OCI-LY1 (cell line): ENCODE results near the gene GABRG3.

ENCODE experiments used
- H2AFZ ChIP-seq: fragments of 200-600 bp; sonication (generic), shearing (Covaris generic); 2 replicates; pipeline ENCODE4 v1.6.0; 2014; ENCODE audit warnings: antibody characterized with exemption, mild to moderate bottlenecking, low read length
- H3F3A ChIP-seq: fragments of 200-600 bp; sonication (generic), shearing (Covaris generic); 2 replicates; pipeline ENCODE4 v1.6.0; 2014; ENCODE audit warnings: mild to moderate bottlenecking, antibody characterized with exemption, low read length, moderate library complexity; ENCODE audit not compliant: insufficient read depth
- H3K27ac ChIP-seq: fragments of 200-600 bp; sonication (generic); 2 replicates; pipeline ENCODE4 v1.5.1; 2014; ENCODE audit warnings: low read length, mixed run types, mild to moderate bottlenecking, low read depth; ENCODE audit not compliant: poor library complexity, severe bottlenecking
- H3K27me3 ChIP-seq: fragments of 200-600 bp; sonication (generic); 2 replicates; pipeline ENCODE4 v1.6.0; 2014; ENCODE audit warnings: antibody characterized with exemption, mild to moderate bottlenecking, low read length, moderate library complexity; ENCODE audit not compliant: insufficient read depth
- H3K36me3 ChIP-seq: fragments of 200-600 bp; sonication (generic); 2 replicates; pipeline ENCODE4 v1.6.1; 2014; ENCODE audit warnings: mild to moderate bottlenecking, antibody characterized with exemption, low read length, moderate library complexity, mixed read lengths; ENCODE audit not compliant: insufficient read depth
- H3K4me1 ChIP-seq: fragments of 200-600 bp; sonication (generic); 2 replicates; pipeline ENCODE4 v1.5.1; 2014; ENCODE audit warnings: mild to moderate bottlenecking, low read length, moderate library complexity; ENCODE audit not compliant: insufficient read depth, severe bottlenecking
- H3K4me2 ChIP-seq: fragments of 200-600 bp; sonication (generic), shearing (Covaris generic); 2 replicates; pipeline ENCODE4 v1.6.1; 2014; ENCODE audit warnings: low read length
- H3K4me3 ChIP-seq: fragments of 200-600 bp; sonication (generic); 2 replicates; pipeline ENCODE4 v1.5.1; 2014; ENCODE audit warnings: low read length, low read depth, mild to moderate bottlenecking, mixed read lengths; ENCODE audit not compliant: poor library complexity, severe bottlenecking
- H3K79me2 ChIP-seq: fragments of 200-600 bp; shearing (Covaris generic); 2 replicates; pipeline ENCODE4 v1.6.1; 2016; ENCODE audit warnings: mixed run types, low read length, mixed read lengths; ENCODE audit not compliant: insufficient read depth
- H3K9ac ChIP-seq: fragments of 200-600 bp; sonication (generic), shearing (Covaris generic); 2 replicates; pipeline ENCODE4 v1.6.1; 2014; ENCODE audit warnings: mild to moderate bottlenecking, low read length, mixed read lengths
- H3K9me2 ChIP-seq: fragments of 200-600 bp; sonication (generic), shearing (Covaris generic); 2 replicates; pipeline ENCODE4 v1.6.1; 2014; ENCODE audit warnings: low read depth, mild to moderate bottlenecking, low read length, mixed read lengths
- H3K9me3 ChIP-seq: fragments of 200-600 bp; shearing (Covaris generic); 2 replicates; pipeline ENCODE4 v1.6.1; 2014; ENCODE audit warnings: low read length, mixed read lengths
- H4K20me1 ChIP-seq: fragments of 200-600 bp; sonication (generic), shearing (Covaris generic); 2 replicates; pipeline ENCODE4 v1.6.0; 2016; ENCODE audit warnings: mild to moderate bottlenecking, low read length; ENCODE audit not compliant: insufficient read depth
- CTCF ChIP-seq: fragments of 200-600 bp; sonication (generic), shearing (Covaris generic); IDR thresholded peaks from 2 replicates; pipeline ENCODE4 v1.5.1; 2017; ENCODE audit warnings: mild to moderate bottlenecking, antibody characterized with exemption, low read length, moderate library complexity, mixed read lengths
- EZH2 ChIP-seq: fragments of 200-600 bp; sonication (generic), shearing (Covaris generic); IDR thresholded peaks from 2 replicates; pipeline ENCODE4 v1.8.0; 2017; ENCODE audit warnings: borderline replicate concordance, mixed run types, mild to moderate bottlenecking, antibody characterized with exemption, low read length, moderate library complexity, mixed read lengths

GABRG3 gene

GRCh38 chr15:27119695-27120266, 148.8 kb downstream of the GABRG3 start:
- Histone ChIP-seq H2AFZ (no peak overlapping the region), H3K9ac (no peak overlapping the region), H4K20me1 (no peaks in the 10 kb centered on the region), H3K4me3 (no peak overlapping the region), H3K4me2 (no peak overlapping the region), H3K27ac (no peak overlapping the region), H3K79me2 (no peaks in the 10 kb centered on the region), H3K4me1 (no peaks in the 10 kb centered on the region), H3K9me2 (no peaks in the 10 kb centered on the region), H3F3A (no peaks in the 10 kb centered on the region), H3K27me3 (no peaks in the 10 kb centered on the region), H3K9me3 (no peaks in the 10 kb centered on the region), H3K36me3 (no peaks in the 10 kb centered on the region)
- no peak for TF ChIP-seq EZH2
- TF ChIP-seq CTCF = no peak

- no peaks in the 10 kb centered on the region for H3K4me1 ChIP-seq
- no peaks in the 10 kb centered on the region for H3F3A ChIP-seq
- no peaks in the 10 kb centered on the region for H3K36me3 ChIP-seq
- no peaks in the 10 kb centered on the region for H3K27me3 ChIP-seq
- no peaks in the 10 kb centered on the region for H3K9me2 ChIP-seq
- H3K4me2 ChIP-seq = no peak overlapping the region
- no peaks in the 10 kb centered on the region for H3K9me3 ChIP-seq
- no peak overlapping the region for H3K9ac ChIP-seq
- no peaks in the 10 kb centered on the region for H4K20me1 ChIP-seq
- H2AFZ ChIP-seq = no peak overlapping the region
- TF ChIP-seq EZH2 (no peak), CTCF (no peak)
- no peaks in the 10 kb centered on the region for H3K79me2 ChIP-seq
- no peak overlapping the region for H3K27ac ChIP-seq
- H3K4me3 ChIP-seq = no peak overlapping the region
Observed at GRCh38 chr15:27121672-27122071, 150.7 kb downstream of the GABRG3 start.

- Histone ChIP-seq H3K27ac (no peak overlapping the region), H3F3A (no peaks in the 10 kb centered on the region), H3K27me3 (no peaks in the 10 kb centered on the region), H3K36me3 (no peaks in the 10 kb centered on the region), H3K79me2 (no peaks in the 10 kb centered on the region), H2AFZ (no peak overlapping the region), H3K9ac (no peak overlapping the region), H3K4me3 (no peak overlapping the region), H3K4me1 (no peaks in the 10 kb centered on the region), H3K9me2 (no peaks in the 10 kb centered on the region), H3K4me2 (no peak overlapping the region), H3K9me3 (no peaks in the 10 kb centered on the region), H4K20me1 (no peaks in the 10 kb centered on the region)
- TF ChIP-seq CTCF (no peak), EZH2 (no peak)
Observed at GRCh38 chr15:27123291-27123690, 152.3 kb downstream of the GABRG3 start.
